Testis (tissue), 2 donors: Measurements from ENCODE around the gene SCGB1A1.

Experiments used
- POLR2A ChIP-seq: fragments of 450-650 bp; IDR thresholded peaks from one replicate; pipeline ENCODE4 v1.6.1; 2017; ENCODE audit warnings: antibody characterized with exemption, mild to moderate bottlenecking, moderate library complexity
- TF ChIP-seq, protein P1 (sequence below), 3 experiments: fragments of 450-650 bp in 2 of 3; fragments of 200-600 bp in 1 of 3; sonication (generic) in 1 of 3; IDR thresholded peaks; one replicate each; pipeline ENCODE4 v1.5.1; 2016 to 2019; ENCODE audit warnings: antibody characterized with exemption in 3 of 3, mild to moderate bottlenecking in 2 of 3, moderate library complexity in 1 of 3

DNA sequence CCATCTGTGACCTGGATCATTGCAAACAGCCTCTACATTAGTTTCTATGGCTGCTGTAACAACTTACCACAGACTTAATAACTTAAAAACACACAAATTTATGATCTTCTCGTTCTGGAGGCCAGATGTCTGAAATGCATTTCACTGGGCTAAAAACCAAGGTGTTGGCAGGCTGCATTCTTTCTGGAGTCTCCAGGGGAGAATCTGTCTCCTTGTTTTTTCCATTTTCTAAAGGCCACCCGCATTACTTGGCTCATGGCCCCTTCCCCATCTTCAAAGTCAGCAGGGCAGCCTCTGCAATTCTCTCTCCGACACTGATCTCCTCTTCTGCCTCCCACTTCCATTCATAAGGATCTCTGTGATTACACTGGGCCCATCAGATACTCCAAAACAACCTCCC, 11.6 kb downstream of the SCGB1A1 start:
- TF ChIP-seq, protein P1, sequence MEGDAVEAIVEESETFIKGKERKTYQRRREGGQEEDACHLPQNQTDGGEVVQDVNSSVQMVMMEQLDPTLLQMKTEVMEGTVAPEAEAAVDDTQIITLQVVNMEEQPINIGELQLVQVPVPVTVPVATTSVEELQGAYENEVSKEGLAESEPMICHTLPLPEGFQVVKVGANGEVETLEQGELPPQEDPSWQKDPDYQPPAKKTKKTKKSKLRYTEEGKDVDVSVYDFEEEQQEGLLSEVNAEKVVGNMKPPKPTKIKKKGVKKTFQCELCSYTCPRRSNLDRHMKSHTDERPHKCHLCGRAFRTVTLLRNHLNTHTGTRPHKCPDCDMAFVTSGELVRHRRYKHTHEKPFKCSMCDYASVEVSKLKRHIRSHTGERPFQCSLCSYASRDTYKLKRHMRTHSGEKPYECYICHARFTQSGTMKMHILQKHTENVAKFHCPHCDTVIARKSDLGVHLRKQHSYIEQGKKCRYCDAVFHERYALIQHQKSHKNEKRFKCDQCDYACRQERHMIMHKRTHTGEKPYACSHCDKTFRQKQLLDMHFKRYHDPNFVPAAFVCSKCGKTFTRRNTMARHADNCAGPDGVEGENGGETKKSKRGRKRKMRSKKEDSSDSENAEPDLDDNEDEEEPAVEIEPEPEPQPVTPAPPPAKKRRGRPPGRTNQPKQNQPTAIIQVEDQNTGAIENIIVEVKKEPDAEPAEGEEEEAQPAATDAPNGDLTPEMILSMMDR (IDR thresholded peaks at IDR 0.05), result no peak
- TF ChIP-seq POLR2A, result no peak
